HG03196 (cell line): ENCODE results near the gene DLEC1.
"Not testable (repeated sequence)": the region's sequence is repeated elsewhere in the genome, so short reads cannot be mapped to it uniquely, and the experiment has no call there.

Source experiments
- ATAC-seq: cut with Tn5 transposase; IDR thresholded peaks from one replicate; pipeline ENCODE4 v1.9.1; 2021; ENCODE audit not compliant: unreplicated experiment

DLEC1 gene

GRCh38 chr3:38018296-38019266, 20.4 kb upstream of the DLEC1 start:
- ATAC-seq: no peak

DNA sequence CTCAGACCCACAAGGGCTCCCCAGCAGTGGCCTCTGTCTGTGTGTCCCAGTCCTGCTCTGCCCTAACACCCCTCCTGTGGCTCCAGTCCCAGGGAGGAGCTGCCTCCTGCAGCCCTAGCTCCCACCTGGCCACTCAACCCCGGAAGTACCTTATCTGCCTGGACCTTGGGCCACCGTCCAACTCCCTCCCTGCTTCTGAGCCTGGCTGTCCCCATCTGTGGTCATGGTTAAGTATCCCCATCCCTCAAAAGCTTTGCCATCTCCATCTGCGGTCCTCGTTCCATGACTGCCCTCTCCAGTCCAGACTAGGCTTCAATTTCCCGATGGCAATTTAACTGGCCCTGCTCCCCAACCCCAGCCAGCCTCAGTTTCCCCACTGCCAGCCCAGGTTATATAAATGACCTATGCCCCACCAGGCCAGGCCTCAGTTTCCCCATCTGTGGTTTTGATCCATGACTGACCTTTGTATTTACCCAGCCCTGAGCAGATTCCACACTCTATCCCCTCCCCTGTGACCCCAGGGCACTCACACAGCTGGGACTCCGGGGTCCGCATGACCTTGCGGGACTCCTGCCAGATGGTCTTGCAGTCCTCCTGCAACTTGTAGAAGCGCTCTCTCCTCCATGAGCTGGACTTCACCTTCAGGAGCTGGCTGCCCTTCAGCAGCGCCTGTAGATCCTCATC, 19.2 kb upstream of the DLEC1 start:
- no peak for ATAC-seq

DNA sequence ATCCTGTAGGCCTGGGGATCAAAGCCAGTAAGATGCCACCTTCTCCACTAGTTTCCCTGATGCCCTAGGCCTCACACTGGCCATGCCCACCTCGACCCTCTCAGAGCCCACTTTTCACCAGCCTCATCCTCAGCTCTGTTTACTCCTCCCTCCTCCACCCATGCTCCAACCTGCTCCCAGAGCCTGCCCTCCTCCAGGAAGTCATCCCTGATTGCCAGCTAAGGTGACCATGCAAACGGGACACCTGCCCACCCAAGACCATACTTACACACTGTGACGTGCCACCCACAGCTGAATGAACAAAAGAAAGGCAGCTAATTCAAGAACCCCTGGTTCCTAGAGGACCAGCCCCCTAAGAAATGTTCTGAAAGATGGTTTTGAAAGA, 18.7 kb upstream of the DLEC1 start:
- no peak for ATAC-seq

DNA sequence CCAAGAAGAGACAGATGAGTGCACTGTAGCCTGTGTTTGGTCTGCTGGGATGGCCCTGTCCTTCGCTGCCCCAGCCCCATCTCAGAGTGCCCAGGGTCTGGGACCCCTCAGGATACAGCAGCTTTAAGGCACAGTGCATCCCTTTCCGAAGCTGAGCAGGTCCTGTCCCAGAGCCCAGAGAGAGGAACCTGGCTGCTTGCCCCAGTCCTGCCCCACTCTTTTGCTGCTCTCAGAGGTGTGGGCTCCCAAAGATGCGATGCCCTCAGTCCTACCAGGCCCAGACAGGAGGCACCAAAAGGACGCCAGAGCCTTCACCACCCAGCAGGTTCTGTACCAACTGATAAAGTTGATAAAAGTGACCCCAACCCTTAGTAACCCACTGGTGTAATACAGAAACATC, 17.8 kb upstream of the DLEC1 start:
- ATAC-seq: no peak

- no peak for ATAC-seq
Measured at GRCh38 chr3:38022301-38022700, 16.7 kb upstream of the DLEC1 start.

GRCh38 chr3:38022896-38023709, 15.9 kb upstream of the DLEC1 start:
- no peak for ATAC-seq

DNA sequence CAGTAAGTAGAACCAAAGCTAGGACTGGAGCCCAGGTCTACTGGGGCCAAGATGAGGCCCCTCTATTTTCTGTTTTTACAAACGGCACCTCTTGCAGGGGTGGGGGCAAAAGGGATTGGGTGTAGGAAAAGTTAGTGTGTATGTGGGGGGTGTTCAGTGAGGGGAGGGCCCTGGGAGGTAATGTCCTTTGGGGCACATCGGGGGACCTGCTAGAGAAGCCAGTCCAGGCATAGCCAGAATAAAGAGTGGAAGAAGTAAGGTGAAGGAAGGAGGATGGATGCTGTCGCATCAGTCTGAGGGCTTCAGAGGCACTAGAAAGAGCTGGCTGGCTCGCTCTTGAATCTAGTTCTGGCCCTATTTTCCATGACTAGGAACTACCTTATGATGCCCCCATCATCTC, 12.2 kb upstream of the DLEC1 start:
- ATAC-seq: no peak

- no peak for ATAC-seq
Measured at GRCh38 chr3:38027466-38028465, 11.2 kb upstream of the DLEC1 start.

DNA sequence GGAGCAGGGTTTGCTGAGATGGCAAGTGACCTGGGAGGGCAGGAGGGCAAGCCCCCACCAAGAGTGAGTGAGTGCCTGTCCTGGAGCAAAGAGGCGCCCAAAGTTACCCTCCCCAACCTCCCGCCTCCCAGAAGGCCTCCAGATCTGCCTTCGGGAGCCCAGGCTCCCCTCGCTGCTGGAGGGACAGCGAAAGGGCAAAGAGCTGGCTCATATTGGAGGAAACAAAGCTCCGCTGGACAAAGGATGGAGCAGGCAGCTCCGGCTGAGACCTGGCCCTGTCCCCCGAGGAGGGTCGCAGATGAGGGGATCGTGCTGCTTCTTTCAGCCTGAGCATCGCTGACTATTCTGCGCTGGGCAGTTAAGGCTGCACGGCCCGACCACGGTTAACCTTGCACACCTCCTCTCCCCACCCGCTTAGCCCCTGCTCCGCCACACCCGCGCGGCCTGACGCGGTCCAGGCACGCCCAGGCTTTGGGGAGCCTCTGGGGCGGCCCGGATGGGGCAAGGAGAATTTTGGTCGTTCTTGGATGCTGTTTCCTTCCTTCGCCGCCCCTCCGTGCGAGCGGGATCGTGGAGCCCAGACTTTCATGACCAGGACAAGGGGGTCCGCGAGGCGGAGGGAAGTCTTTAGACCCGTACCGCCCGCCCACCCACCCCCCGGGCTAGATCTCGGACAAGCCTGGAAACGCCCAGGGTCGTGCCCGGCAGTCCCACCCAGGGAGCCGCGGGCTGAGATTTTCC, 10.2 kb upstream of the DLEC1 start:
- ATAC-seq: no peak

DNA sequence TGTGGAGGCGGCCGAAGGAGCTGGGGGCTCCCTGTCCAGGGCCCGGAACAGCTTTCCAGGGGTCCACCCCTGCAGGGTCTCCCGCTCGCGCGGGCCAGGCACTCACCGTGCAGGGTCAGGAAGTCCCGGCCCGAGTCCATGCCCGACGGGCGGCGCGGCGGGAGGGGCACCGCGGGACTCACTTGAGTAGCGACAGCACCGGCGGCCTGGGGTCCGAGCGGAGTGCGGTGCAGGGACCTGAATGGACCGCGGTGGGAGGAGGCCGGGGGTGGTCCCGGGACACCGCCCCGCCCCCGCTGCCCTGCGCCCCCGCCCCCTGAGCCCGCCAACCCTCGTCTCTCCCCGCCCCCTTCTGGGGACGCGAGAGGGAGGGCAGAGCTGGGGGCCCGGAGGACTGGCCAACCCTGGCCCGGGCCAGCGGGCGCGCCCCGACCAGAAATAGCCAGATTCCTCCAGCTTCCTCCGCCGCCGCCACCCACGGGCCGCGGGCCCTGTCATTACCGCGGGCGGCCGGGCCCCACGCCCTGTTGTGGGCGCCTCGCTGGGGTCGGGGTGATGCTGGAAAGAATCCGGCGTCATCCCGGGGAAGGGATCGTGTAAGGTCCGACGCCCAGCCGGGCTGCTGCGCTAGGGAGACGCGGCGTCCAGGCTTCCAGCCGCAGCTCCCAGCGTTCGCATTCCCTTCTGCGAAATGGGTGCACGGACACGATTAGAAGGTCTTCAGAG, 9.4 kb upstream of the DLEC1 start, which contains the start of gene PLCD1:
TSS of gene PLCD1 (minus strand) at position 243 of the 726 bp plus-strand sequence. CDS start at position 140, 103 bp downstream.
- no peak for ATAC-seq

GRCh38 chr3:38030126-38031021, 8.6 kb upstream of the DLEC1 start:
- no peak for ATAC-seq

GRCh38 chr3:38031022-38031994, 7.7 kb upstream of the DLEC1 start:
- ATAC-seq: no peak

- ATAC-seq: no peak
Measured at GRCh38 chr3:38032328-38032865, 6.6 kb upstream of the DLEC1 start.

GRCh38 chr3:38033586-38033985, 5.4 kb upstream of the DLEC1 start:
- ATAC-seq: not testable (repeated sequence)

DNA sequence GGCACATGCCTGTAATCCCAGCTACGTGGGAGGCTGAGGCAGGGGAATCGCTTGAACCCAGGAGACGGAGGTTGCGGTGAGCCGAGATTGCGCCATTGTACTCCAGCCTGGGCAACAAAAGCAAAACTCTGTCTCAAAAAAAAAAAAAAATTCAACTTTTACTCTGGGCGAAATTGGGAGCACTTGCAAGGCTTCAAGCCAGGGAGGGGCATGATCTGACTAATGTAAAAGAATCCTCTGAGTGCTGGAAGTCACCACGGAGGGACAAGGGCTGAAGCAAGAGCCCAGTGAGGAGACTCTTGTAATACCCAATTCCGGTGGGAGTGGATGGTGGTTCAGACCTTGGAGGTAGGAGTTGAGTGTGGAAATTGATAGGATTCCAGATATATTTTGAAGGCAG, 4.7 kb upstream of the DLEC1 start:
- ATAC-seq: not testable (repeated sequence)

DNA sequence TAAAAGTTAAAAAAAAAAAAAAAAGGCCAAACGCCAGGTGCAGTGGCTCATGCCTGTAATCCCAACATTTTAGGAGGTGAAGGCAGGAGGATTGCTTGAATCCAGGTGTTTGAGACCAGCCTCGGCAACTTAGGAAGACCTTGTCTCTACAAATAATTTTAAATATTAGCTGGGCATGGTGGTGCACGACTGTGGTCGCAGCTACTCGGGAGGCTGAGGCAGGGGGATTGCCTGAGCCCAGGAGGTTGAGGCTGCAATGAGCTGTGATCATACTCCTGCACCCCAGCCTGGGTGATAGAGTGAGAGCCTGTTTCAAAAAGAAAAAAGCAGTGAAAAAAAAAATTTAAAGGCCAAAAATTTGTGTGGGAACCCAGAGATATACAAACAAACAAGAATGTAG, 2.7 kb upstream of the DLEC1 start:
- no peak for ATAC-seq
